ENCODE results near the gene LGALS7.

DNA sequence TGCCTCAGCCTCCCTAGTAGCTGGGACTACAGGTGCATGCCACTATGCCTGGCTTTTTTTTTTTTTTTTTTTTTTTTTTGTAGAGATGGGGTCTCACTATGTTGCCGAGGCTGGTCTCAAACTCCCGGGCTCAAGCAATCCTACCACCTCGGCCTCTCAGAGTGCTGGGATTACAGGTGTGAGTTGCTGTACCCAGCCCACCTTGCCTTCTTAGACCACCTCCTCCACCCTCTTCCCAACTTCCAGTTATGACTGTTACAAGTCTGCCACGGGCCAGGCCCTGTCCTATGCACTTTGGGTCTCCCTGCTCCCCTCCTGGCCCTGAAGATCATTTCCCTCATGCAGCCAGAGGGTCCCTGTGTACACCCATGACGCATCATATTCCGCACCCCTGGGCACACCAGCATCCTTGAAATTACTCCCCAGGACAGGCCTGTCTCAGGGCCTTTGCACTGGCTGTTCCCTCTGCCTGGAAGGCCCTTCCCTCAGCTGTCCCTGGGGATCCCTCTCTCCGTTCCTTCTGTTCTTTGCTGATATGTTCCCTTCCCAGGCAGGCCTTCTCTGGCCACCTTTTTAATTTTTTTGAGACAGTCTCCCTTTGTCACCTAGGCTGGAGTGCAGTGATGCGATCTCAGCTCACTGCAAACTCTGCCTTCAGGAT lies 36.4 kb upstream of the LGALS7 start:
- no peak for TF ChIP-seq POLR2A (IDR thresholded peaks at IDR 0.05; ENCODE audit: low read depth, low read length)
- TF ChIP-seq POLR2AphosphoS5 (IDR thresholded peaks at IDR 0.05; ENCODE audit: low read depth, low read length): no peak
